Neuron (in vitro differentiated cells): ENCODE measurements around the gene KRTAP1-3.
"Not testable (repeated sequence)": the region's sequence is repeated elsewhere in the genome, so short reads cannot be mapped to it uniquely, and the experiment has no call there.

Experiments used
- H2AFZ ChIP-seq: one replicate; pipeline ENCODE4 v1.6.1; 2013; ENCODE audit warnings: low read depth, mild to moderate bottlenecking, inconsistent platforms, low read length, moderate library complexity
- H3K27me3 ChIP-seq: one replicate; pipeline ENCODE4 v1.6.1; 2013; ENCODE audit warnings: low read length; ENCODE audit not compliant: insufficient read depth
- H3K36me3 ChIP-seq: one replicate; pipeline ENCODE4 v1.6.1; 2013; ENCODE audit warnings: low read length; ENCODE audit not compliant: insufficient read depth
- H3K4me1 ChIP-seq: one replicate; pipeline ENCODE4 v1.6.1; 2013; ENCODE audit warnings: low read length; ENCODE audit not compliant: insufficient read depth
- H3K4me3 ChIP-seq: 2 replicates; pipeline ENCODE4 v1.5.1; 2013; ENCODE audit warnings: mild to moderate bottlenecking, low read length, moderate library complexity
- H3K9me3 ChIP-seq: one replicate; pipeline ENCODE4 v1.6.1; 2013; ENCODE audit warnings: low read length

Gene KRTAP1-3

DNA sequence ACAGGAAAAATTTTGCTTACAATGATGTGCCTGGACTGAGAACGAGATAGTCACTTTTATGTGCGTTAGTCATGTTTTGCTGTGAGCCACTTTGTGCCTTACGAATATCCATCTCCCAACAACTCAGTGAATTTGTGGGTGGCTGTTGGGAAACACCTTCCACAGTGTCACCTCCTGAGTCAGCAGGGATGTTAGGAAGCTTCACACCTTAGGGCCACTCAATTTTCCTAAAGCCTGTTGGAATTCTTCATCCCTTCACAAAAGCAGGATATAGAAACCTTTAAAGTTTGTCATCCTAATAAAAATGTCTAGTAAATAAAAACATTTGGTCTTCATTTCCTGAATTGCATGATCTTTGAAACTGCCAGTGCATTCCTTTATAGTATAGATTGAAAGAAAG lies 21.5 kb downstream of the KRTAP1-3 start:
- Histone ChIP-seq H3K4me3 (no peak overlapping the region), H3K36me3 (no peaks in the 10 kb centered on the region), H3K9me3 (no peaks in the 10 kb centered on the region), H3K27me3 (peaks cover 2% of the 10 kb centered on the region), H2AFZ (no peak overlapping the region), H3K4me1 (no peaks in the 10 kb centered on the region)

DNA sequence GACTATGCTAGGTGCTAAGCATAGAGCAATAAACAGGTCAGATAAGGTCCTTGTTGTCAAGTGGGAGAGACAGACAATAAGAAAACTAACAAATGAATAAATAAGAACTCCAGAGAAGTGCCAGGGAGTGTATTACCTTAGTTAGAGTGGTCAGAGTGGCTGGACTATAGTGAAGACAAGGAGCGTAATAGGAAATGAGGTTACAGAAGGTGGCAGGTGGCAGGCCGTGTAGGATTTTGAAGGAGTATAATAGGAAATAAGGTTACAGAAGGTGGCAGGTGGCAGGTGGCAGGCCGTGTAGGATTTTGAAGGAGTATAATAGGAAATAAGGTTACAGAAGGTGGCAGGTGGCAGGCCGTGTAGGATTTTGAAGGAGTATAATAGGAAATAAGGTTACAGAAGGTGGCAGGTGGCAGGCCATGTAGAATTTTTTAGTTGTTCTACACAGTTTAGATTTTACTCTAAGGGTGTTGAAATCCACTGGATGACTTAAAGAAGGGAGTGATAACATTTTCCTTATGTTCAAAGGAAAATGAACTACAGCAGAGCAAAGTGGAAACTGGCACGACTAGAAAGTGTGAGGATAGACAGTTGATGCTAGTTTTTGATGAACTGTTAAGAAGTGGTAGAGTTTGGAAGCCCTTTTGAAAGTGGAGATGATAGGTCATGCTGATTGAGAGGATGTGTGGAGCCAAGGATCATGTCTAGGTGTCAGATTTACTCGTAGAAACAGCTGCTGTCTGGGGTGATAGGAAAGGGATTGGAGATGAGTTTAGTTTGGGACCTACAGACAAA lies 22.2 kb downstream of the KRTAP1-3 start:
- no peaks in the 10 kb centered on the region for H3K4me1 ChIP-seq
- H2AFZ ChIP-seq: no peak overlapping the region
- H3K9me3 ChIP-seq: no peaks in the 10 kb centered on the region
- H3K36me3 ChIP-seq: no peaks in the 10 kb centered on the region
- H3K4me3 ChIP-seq: no peak overlapping the region
- H3K27me3 ChIP-seq: peaks cover 2% of the 10 kb centered on the region

DNA sequence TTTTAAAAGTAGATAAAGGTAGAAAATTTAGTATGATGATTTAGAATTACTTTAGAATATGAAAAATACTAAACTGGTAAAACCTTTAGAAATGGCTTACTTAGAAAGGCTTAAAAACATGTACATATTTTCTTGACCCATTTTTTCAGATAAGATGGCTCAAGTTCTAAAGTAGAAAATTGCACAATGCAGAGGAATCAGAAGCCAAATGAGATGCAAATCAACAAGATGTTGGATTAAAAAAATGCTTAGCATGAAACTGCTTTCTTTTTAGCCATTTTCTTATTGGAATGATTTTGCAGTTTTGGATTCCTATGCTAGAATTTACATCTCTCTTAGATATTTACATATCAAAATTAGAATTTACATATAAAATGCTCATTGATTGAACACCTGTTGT lies 24.2 kb downstream of the KRTAP1-3 start:
- Histone ChIP-seq H3K36me3 (no peaks in the 10 kb centered on the region), H3K4me1 (no peaks in the 10 kb centered on the region), H3K4me3 (no peak overlapping the region), H3K27me3 (no peaks in the 10 kb centered on the region), H2AFZ (no peak overlapping the region), H3K9me3 (no peaks in the 10 kb centered on the region)

DNA sequence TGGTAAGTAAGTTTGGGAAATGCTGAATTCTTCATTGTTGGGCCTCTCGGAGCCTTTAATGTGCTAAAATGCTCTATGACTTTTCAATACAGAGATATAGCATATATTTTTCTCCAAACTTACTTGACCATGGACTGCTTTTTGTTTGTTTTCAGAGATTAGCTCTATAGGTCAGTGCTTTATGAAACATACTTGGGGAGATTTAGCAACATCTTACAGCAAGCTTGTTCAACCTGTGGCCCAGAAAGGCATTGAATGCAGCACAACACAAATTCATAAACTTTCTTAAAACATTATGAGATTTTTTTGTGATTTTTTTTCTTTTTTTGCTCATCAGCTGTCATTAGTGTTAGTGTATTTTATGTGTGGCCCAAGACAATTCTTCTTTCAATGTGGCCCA lies 24.7 kb downstream of the KRTAP1-3 start:
- no peak overlapping the region for H2AFZ ChIP-seq
- no peaks in the 10 kb centered on the region for H3K36me3 ChIP-seq
- no peak overlapping the region for H3K4me3 ChIP-seq
- H3K9me3 ChIP-seq: no peaks in the 10 kb centered on the region
- H3K4me1 ChIP-seq: no peaks in the 10 kb centered on the region
- no peaks in the 10 kb centered on the region for H3K27me3 ChIP-seq

DNA sequence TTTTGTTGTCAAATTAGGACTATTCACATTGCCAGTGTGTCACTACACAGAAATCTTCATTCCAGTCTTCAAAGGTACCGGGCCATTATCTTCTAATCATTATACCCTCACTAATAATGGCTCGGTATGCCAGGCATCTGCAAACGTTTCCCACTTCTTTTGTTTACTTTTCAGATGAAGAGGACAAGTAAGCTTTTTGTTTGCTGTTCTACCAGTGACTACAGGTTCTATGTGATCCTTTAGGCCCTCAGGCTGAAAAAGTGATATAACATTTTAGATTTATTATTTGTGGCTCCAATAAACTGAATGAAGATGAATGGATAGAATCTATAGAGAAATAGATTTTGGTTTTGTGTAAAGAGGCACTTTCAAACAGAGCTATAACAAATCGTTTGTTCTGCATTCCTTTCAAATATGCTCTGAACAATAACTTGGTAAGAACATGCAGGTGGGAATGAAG lies 25.3 kb downstream of the KRTAP1-3 start:
- no peaks in the 10 kb centered on the region for H3K27me3 ChIP-seq
- no peak overlapping the region for H2AFZ ChIP-seq
- no peaks in the 10 kb centered on the region for H3K36me3 ChIP-seq
- no peaks in the 10 kb centered on the region for H3K4me1 ChIP-seq
- H3K4me3 ChIP-seq: no peak overlapping the region
- no peaks in the 10 kb centered on the region for H3K9me3 ChIP-seq

DNA sequence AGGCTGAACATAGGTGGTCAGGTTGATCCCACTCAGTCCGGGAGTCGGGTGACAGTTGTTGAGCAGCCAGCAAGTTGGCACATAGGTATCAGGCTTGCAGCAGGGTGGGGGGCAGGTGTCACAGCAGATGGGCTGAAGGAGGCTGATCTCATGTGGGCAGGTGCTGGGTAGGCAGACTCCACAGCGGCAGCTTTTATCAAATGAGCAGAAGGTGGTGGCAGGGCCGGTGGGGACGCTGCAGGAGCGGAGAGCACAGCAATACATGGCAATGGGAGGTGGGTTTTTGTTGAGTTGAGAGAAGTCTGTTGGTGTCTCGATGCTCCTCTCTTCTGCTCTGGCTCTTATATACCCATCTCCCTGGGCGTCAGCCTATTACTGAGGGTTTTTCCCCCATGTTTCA lies 25.9 kb downstream of the KRTAP1-3 start, which contains the start of gene KRTAP3-1:
KRTAP3-1 (minus strand) TSS at position 318 of the 400 bp plus-strand sequence; CDS start at position 264, 54 bp downstream.
- H3K9me3 ChIP-seq: no peaks in the 10 kb centered on the region
- no peak within 1 kb of the TSS for H3K4me3 ChIP-seq
- no peaks in the 10 kb centered on the region for H3K4me1 ChIP-seq
- H2AFZ ChIP-seq: no peak within 1 kb of the TSS
- peaks cover 1% of the 10 kb centered on the region for H3K27me3 ChIP-seq
- H3K36me3 ChIP-seq: no peaks in the 10 kb centered on the region

DNA sequence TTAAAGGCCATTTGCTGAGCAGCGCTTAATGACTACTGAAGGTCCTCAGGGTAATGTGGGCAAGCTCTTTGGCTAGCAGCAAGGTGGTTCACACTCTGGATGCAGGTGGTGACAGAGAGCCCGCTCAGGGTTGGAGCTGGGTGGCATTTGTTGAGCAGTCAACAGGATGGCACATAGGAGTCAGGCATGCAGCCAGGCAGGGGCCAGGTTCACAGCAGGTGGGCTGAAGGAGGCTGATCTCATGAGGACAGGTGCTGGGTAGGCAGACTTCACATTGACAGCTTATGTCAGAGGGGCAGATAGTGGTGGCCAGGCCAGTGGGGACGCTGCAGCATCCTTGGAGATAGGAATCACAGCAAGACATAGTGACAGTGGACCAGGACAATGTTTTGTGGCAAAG lies 30.3 kb downstream of the KRTAP1-3 start:
- Histone ChIP-seq H3K9me3 (no peaks in the 10 kb centered on the region), H3K36me3 (no peaks in the 10 kb centered on the region), H3K4me3 (no peak overlapping the region), H3K27me3 (peaks cover 3% of the 10 kb centered on the region), H2AFZ (no peak overlapping the region), H3K4me1 (no peaks in the 10 kb centered on the region)

DNA sequence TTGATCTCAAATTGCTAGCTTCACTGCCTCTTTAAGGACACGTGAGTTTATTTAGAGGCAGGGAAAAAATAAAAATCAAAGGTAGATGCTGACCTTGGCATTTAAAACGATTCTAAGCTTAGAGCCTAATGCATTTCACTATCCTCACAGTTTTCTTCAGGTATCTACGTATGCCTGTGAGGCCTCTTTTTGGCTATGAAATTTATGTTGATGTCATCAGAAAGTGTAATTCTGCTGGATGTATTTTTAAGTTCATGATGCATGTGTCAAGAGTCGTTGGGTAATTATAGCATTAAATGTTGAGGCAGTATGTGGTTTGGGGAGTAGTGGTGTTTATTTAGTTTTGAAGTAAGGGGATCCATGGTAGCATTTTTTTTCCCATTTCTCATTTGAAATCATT lies 30.7 kb downstream of the KRTAP1-3 start:
- H3K27me3 ChIP-seq: peaks cover 3% of the 10 kb centered on the region
- no peaks in the 10 kb centered on the region for H3K4me1 ChIP-seq
- H3K36me3 ChIP-seq: no peaks in the 10 kb centered on the region
- H3K9me3 ChIP-seq: no peaks in the 10 kb centered on the region
- H3K4me3 ChIP-seq: no peak overlapping the region
- no peak overlapping the region for H2AFZ ChIP-seq

DNA sequence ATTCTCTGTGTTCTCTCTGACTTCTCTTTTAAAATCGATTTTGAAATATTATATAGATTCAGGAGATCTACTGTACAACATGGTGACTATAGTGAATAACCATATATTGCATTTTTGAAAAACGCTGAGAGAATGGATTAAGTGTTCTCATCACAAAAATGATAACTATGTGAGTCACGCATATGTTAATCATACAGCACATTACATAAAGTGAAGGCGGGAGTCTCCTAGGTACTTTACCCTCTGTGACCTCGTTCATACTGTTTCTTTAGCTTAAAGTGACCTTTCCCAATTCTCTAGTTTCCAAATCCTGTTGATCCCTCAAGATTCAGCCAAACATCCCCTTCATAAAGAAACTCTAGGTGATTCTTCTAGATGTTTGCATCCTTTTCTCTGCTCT lies 31.9 kb downstream of the KRTAP1-3 start:
- Histone ChIP-seq H3K9me3 (no peaks in the 10 kb centered on the region), H3K4me1 (no peaks in the 10 kb centered on the region), H3K36me3 (no peaks in the 10 kb centered on the region), H3K4me3 (no peak overlapping the region), H3K27me3 (peaks cover 3% of the 10 kb centered on the region), H2AFZ (no peak overlapping the region)

DNA sequence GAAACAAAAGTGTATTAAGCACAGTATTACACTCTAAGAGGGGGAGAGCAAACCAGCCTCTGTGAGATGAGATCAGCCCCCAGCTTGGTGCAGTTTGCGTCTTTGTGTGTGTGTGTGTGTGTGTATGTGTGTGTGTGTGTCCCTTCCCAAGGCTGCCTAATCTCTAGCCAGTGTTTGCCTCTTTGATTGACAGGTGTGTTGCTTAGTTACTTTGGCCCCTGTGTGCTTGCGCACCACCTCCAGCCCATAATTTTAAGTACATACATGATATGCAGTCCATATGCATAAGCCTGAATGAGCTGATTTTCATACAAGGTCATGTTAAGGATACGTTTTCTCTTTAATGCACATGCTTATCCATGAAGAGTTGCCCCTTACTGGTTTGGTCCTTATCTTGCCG lies 32.9 kb downstream of the KRTAP1-3 start:
- no peaks in the 10 kb centered on the region for H3K36me3 ChIP-seq
- H3K4me1 ChIP-seq: no peaks in the 10 kb centered on the region
- no peaks in the 10 kb centered on the region for H3K9me3 ChIP-seq
- H3K4me3 ChIP-seq: no peak overlapping the region
- H3K27me3 ChIP-seq: peaks cover 3% of the 10 kb centered on the region
- no peak overlapping the region for H2AFZ ChIP-seq

DNA sequence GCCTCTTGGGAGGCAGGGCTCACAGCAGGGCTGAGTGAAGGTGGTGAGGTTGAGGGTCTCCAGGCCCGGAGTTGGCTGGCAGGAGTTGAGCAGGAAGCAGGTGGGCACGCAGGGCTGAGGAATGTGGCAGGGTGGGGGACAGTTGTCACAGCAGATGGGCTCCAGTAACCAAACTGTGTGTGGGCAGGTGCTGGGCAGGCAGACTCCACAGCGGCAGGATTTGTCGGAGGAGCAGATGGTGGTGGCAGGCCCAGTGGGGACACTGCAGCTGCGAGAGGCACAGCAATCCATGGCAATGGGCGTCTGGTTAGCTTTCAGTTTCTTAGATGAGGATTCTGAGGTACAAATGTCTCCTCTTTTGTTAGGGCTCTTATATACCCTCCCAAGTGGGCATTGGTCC lies 35.1 kb downstream of the KRTAP1-3 start, which contains the start of gene KRTAP3-2:
KRTAP3-2 (minus strand) TSS at position 344 of the 400 bp plus-strand sequence; CDS start at position 291, 53 bp downstream.
- H3K4me3 ChIP-seq, H2AFZ ChIP-seq, H3K27me3 ChIP-seq, H3K36me3 ChIP-seq, H3K9me3 ChIP-seq, H3K4me1 ChIP-seq: not testable (repeated sequence)

DNA sequence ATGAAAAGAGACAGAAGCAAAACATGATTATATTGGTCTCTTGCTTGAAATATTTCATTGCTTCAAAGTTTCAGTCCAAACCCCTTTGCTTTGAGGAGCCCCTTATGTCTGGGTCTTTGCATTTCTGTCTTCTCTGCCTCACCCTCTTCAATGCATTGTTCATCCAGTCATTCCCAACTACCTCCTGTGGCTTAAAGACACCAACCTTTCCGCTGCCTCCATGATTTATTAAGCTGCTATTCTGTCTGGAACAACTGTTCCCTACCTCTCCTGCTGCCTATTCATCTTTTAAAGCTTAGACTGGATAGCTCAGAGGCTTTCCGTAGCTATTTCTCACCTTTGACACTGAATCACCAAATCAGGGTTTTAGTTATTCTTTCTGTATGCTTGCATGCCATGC lies 37.3 kb downstream of the KRTAP1-3 start:
- no peaks in the 10 kb centered on the region for H3K4me1 ChIP-seq
- H3K36me3 ChIP-seq: no peaks in the 10 kb centered on the region
- no peaks in the 10 kb centered on the region for H3K27me3 ChIP-seq
- H2AFZ ChIP-seq: no peak overlapping the region
- no peaks in the 10 kb centered on the region for H3K9me3 ChIP-seq
- no peak overlapping the region for H3K4me3 ChIP-seq

DNA sequence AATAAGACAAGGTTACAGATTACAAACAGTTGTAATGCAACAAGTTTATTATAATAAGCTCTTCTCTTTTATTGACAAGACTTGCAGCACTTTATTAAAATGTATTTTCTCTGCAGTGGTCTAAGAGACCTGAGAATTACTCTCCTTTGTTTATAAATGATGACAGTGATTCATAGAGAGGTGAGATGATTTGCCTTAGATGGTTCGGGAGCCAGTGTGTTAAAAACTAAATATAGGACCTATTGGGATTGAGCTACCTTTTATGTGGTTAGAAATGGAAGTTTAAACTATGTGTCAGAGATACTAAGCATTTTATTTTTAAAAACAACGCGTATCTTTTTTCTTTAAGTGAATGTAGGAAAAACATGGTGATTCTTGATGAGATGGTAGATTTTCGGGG lies 37.8 kb downstream of the KRTAP1-3 start:
- no peaks in the 10 kb centered on the region for H3K36me3 ChIP-seq
- no peaks in the 10 kb centered on the region for H3K4me1 ChIP-seq
- no peaks in the 10 kb centered on the region for H3K9me3 ChIP-seq
- H3K4me3 ChIP-seq: no peak overlapping the region
- no peaks in the 10 kb centered on the region for H3K27me3 ChIP-seq
- no peak overlapping the region for H2AFZ ChIP-seq

DNA sequence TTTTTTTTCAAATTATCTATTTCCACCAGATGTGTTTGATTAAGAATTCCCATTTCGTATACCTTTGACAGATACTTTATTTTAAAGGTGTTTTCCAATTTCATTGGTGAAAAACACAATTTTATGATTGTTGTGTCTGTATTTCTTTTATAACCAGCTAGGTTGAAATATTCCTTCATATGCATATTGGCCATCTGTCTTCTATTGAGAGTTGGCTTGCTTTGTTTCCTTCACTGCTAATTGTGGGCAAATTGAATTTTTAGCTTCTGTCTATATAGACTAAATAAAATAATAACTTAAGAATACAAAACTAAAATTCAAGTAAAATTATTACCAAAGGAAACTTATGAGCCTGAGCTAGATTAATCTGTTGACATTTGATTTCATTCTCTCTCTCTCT lies 39.6 kb downstream of the KRTAP1-3 start:
- Histone ChIP-seq H3K9me3 (no peaks in the 10 kb centered on the region), H2AFZ (no peak overlapping the region), H3K27me3 (no peaks in the 10 kb centered on the region), H3K36me3 (no peaks in the 10 kb centered on the region), H3K4me3 (no peak overlapping the region), H3K4me1 (no peaks in the 10 kb centered on the region)
